Inferior parietal cortex (tissue), 1 donor: ENCODE measurements around the gene MYO16.

Source experiments
- DNase-seq: peaks from one replicate; pipeline ENCODE4 v3.0.0-alpha.2; 2016; ENCODE audit errors: extremely low spot score

MYO16 gene

DNA sequence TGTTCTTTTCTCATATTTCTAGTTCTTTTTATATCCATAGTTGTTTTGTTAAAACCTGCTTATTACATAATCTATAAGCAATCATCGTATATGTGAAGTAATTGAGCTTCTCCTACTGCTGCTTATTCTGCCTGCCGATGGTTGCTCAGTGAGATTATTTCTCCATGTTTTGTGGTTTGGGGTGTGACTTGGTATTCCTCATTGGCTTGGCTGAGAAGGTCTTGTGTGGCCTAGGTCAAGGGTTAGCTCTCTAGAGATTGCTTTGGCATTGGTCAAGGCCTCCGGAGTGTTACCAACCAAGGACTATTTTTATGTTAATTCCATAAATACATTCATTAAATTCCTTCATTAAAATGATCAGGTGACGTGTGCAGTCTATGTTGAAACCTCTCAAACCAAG, 302.8 kb downstream of the MYO16 start:
- no peak for DNase-seq

DNA sequence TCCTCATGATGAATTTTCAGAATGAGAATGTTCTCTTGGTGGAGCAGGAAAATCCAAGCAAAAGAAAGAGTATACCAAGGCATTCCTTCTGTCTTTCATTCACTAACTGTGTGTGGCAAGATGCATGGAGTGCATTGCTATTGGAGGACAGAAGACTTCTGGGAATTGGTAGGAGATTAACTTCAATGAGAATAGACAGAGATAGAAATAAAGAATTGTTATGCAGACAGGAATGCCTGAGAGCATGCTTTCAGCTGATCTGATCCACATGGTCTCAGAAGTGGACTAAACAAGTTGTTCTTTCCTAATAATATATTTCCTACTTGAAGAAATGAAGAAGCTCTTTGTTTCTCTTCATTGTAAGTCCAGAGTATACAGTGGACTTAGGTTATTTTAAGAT, 303.6 kb downstream of the MYO16 start:
- no peak for DNase-seq

DNA sequence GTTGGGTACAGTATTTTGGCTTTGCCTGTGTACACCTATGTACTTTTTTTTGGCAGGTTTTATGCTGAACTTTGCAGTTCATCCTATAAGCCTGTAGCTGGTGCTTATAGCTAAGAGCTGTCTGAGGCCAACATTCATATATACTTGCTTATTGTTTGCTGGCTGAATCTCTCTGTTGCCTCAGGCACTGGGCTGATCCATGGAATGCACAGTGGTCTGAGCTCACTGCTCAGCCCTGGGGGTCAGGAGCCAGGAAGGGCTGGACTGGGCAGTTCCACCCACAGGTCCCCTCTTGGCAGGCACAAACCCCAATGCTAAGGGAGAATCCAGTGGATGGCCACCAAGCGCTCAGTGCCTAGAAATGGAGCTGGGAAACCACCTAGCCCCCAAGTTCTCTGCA, 308.7 kb downstream of the MYO16 start:
- DNase-seq = no peak

DNA sequence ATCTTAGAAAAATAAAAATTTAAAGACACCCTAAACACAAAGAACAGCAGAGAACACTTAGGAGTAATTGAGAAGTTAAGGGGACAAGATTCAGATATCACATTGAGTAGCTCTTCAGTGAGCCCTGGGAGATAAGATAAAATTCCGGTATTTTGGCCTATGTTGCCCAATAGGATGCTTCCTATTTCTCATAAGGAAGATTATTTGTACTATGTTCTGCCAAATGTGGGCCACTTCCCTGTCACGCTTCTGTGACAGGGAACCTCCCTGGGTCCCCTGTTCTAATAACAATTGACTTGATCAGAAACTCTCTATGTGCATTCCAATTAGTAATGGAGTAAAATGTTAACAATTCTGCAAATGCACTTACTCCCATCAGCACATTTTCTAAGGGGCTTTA, 310.7 kb downstream of the MYO16 start:
- DNase-seq = no peak

DNA sequence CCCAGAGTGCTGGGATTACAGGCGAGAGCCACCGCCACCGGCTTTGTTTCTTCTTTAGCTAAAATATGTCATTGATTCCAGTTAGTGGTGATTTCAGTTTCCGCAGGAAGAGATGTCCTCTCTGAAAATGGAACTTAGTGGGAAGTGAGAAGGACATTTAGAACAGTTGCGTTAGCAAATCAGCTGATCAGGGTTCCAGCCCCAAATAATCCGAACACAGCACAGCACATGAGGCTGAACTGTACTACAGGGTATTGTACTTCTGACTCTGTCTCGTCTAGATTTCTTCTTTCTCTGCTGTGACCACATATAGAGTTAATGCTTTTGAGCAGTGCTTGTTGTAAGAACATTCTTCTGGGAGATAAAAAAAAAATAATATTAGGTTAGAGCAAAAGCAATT, 314.4 kb downstream of the MYO16 start:
- DNase-seq = no peak

DNA sequence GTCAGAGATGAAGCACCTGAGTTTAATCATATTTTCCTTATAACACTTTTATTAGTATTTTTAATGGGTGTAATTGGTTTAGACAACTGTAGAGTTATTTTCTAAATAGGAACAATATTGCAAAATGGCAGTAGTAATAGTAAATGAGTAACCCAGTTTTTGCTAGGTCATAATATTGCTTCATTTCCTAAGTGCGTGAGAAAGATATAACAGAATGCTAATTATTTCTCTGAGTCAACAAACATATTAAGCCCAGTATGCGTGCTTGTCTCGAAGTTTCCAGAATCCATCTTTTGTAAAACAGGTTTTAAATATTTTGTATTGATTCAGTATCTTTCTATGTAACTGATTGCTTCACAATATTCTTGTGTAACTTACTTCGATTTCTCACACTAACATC, 315.3 kb downstream of the MYO16 start:
- DNase-seq = no peak

DNA sequence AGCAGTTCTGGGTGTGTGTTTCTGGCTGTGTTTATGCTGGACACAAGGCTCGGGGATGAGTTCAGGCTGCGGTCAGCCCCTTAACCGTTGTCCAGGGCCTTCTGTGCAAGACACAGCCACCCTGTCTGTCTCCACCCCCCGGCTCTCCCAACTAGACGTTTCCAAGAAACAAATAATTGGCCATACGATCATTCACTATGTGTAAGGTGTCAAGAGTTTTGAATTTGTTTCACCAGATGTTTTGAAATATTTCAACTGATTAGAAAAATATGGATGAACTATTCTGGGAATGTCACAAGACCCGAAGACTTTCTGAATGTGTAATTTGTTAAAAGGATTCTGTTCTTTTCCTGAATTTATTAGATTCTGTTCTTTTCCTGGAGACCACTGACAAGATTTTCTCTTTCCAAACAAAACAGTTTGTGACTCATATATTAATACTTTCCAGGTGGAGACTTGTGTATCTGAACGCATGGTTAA, 318.2 kb downstream of the MYO16 start:
- DNase-seq = no peak

DNA sequence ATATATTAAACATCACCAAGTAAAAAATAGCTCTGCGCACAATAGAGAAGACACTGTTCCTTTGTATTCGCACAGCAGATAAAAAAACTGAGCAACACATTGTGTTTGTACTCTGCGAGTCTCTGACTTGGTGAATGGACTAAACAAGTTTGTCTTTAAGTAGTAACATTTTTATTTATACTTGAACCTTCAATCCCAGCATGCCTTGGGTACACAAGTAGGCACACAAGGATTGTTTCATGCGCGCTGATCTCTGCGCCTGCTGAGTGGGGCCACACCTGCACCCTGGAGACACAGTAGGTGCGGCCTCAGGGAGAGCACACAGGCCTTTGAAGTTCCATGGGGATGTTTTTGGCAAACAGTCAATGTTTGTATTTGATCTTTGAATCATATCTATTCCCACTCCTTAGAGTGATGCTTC, 318.9 kb downstream of the MYO16 start:
- DNase-seq = no peak

DNA sequence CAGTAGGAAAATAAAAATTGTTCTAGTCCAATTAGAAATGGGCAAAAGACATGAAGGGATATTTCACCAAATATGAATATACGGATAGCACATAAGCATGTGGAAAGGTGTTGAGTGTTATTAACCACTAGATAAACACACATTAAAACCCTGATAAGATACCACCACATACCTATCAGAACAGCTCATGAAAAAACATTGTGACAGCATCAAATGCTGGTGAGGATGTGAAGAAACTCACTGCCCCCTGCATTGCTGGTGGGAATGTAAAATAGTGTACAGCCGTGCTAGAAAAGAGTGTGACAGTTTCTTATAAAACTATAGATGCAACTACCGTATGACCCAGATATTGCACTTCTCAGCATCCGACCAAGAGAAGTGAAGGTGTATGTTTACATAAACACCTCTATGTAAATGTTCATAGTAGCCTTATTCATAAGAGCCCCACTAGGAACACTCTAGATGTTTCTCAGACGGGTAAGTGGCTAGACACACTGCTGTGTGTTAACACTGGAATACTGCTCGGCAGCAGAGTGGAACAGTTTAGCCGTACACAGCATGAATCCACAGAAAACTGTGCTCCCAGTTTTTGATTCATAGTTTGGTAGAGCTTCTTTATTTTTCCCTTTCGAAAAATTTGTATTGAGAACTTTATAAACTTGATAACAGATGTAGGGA, 321.1 kb downstream of the MYO16 start:
- no peak for DNase-seq

DNA sequence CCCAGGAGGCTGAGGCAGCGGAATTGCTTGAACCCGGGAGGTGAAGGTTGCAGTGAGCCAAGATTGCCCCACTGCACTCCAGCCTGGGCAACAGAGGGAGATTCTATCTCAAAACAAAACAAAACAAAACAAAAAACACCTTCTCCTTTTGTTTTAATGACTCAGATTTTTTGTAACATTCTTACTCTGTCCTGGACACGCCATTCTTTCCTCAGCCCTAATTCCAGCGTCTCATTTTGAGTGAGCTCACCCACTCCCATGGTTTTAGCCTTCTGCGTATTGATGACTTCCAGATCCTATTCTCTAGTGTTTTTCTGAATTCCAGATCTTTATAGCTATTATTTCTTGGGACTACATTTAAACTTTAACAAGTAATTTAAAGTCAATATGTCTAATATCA, 326.3 kb downstream of the MYO16 start:
- no peak for DNase-seq

DNA sequence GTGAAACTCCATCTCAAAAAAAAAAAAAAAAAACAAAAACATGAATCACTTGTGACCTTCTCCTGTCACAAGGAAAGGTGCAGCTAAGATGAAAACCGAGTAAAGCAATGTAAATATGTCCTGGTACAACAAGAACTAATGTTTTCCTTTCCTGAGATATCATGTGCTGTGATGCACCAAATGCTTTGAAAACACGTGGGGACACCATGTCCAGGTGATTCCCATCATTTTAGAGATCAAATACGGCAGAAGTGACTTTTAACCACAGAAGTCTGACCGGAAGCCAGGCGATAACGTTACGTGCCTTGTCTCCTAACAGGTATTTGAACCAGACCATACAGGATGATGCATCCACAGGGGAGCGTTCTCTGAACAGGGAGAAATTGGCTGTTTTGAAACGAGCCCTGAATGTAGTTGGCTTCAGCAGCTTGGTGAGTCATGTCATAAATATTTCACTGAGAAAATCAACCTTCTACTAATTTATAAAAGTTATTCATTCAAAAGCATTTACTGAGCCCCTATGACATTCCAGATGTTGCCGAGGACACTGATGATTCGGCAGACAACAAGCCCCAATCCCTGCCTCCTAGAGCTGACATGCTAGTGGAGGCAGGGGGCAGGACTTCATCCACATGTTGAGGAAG, 328.1 kb downstream of the MYO16 start:
- no peak for DNase-seq

DNA sequence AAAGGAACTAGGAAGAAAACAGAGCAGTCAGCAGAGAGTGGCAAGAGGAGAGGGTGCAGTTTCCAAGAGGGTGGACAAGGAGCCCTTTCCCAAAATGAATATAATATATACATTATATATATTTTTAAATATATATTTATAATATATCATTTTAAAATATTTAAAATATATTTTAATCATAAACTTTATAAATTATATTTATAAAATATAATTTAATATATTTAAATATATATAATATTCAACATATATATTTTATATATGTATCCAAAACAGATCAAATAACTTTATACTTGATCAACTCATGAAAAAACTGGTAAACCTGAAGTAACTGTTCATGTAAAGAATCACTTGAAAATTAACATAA, 328.6 kb downstream of the MYO16 start:
- no peak for DNase-seq

DNA sequence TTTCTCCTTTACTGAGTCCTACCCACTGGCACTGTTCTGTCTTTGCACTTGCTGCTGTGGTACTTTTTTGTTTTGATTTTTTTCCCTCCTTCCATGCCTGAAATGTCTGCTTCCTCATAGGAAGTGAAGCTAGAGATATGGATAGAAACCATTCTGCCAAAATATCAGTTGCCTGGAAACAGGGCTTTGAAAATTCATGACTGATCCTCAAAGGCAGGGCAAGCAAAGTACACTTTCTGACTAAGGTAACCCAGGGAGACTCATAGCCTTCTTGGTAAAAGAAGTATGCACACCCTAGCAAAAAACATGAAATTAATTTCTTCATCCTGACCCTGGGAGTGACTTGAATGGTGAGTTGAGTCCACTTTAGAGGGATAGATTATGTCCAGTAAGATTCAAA, 329.8 kb downstream of the MYO16 start:
- DNase-seq = no peak

DNA sequence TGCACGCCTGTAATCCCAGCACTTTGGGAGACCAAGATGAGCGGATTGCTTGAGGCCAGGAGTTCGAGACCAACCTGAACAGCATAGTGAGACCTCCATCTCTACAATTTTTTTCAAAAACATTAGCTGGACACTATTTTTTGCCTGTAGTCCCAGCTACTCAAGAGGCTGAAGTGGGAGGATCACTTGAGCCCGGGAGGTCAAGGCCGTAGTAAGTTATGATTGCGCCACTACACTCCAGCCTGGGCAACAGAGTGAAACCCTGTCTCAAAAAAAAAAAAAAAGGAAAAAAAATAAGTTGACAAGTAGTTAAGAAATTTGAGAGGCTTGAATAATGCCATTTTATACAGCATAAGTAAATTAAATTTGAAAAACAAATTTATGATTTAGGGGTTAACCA, 330.6 kb downstream of the MYO16 start:
- no peak for DNase-seq

DNA sequence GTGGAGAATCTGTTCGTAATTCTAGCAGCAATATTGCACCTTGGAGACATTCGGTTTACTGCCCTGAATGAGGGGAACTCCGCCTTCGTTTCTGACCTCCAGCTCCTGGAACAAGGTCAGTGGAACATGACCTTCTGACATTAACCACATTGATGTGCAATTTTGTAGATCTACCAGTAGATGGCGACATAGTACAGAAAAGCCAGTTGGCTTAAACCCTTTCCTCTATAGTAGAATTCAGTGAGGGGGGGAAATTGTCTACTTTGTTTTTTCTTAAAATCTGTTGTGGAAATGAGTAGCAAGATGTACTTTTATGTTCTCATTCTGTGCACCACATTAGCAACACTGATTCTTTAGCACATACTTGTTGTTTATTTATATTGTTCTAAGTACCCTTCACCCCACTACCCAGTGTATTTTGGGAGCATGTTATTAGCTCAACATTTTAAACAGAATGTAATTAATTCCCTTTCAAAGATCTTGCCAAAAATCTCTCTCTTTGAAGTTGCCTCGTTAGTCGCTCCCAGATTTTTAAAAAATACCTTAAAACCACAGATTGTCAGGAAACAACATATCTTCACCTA, 332.2 kb downstream of the MYO16 start:
- peak; percentile 82 for DNase-seq

DNA sequence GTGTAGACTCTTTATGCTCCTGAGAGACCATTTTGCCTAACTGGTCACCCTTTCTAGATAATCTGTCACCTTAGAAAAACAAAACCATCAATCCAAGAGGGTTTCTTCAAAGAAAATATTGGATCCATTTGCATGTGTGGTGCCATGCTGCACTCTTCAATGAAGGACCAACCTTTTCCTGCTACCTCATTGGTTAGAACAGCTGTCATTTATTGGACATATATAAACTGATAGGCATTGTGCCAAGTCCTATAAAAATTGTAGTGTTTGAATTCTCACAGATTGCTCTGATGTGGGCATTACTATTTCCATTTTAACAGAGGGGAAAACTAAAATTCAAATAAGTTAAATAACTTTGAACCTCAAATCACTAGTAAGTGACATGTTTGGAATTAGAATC, 333.2 kb downstream of the MYO16 start:
- no peak for DNase-seq

DNA sequence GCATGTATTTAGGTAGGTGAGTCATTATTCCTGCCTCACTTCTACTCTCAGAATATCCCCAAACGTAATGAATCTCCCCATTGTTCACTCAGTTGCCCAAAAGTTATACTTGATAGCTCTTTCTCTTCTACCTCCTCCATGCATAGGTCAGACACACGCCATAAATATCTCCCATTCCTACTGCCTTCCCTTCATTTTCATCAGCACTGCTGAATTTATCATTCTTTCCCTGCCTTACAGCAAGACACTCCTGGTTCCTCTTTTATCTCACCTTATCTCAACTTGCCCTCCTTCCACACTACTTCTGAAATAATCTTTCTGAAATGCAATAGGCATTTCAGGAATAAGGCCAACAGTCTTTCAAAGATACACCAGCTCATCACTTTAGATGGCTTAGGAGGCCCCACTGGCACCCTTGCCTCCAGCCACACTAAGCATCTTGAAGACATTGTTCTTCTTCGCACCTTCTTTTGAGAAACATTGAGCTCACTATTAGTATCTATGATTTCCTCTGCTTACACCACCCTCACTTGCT, 333.9 kb downstream of the MYO16 start:
- DNase-seq = no peak

DNA sequence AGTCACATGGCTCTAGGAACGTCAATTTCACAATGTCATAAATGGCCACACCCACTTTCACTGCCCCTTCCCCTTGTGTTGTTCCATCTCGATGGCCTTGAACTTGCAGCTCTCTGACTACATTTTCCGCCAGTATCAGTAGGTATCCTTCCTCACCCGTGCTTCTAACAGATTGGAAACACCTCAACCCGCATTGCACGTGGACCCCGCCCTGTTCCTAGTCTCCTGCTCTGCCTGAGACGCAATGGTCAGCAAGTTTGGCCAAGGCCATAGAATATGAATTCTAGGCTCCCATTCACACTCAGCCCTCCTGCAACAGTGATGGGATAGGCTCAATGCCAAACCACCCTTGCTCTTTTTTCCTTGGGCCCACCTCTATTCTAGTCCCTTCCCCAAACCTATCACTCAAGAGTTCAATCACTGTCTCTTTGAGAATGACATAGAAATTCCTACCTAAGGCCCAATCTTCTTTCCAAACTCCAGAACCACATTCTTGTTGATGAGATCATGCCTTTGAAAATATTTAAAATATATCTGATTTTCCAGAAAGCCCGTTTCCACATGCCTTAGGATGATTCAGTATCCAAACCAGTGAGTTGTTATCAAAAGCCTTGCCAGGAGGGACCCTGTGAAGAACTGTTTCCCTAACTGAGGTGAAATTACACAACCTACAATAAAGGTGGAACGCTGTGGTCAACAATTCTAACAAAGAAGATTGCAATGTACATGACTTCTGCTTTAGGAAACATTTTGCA, 334.6 kb downstream of the MYO16 start:
- no peak for DNase-seq

DNA sequence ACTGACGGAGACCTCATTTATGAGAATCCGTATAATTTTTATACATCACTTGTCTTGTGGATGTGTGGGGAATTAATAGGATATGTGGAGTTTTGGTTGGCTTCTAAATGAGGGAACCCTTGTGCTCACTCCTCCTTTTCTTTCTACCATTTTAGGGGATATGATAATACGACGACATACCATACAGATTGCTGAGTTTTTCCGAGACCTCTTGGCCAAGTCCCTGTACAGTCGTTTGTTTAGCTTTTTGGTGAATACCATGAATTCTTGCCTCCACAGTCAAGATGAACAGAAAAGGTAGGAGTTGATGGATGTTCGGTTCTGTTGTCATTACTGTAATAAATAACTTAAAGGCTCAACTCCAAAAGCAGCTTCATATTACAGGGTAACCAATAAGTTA, 335.2 kb downstream of the MYO16 start:
- DNase-seq = no peak

DNA sequence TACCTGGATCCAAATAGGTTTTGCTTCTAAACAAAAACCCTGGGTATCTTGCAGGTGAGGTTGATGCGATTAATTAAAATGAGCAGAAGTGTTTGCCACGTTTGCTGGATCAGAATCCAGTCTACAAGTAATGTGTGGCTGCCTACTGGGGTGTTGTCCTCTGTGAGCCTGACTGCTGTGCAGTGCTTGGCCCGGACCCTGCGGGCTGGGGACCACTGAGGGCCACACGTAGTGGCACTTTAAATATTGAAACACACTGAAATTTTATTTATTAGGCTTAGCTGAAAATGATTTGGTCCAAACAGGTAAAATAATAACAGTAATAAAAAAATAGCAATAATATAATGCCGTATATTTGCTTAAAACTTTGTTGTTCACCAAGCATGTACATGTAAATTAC, 338.0 kb downstream of the MYO16 start:
- DNase-seq = no peak

DNA sequence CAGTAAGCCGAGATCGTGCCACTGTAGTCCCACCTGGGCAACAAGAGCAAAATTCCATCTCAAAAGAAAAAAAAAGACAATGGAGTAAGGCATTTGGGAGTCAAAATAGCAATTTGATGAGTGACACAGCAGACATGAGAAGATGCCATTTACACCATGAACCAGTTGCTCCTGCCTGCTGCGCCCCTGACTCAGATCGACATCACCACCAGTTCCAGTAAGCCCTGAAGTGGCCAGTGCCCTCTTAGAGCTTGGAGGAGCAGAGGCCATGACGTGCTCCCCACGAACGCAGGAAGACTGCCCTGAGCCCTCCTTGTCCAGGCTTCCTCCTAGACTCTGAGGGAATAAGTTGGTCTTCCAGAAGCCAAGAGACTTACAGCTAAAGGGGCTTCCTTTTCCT, 339.2 kb downstream of the MYO16 start:
- DNase-seq = no peak

DNA sequence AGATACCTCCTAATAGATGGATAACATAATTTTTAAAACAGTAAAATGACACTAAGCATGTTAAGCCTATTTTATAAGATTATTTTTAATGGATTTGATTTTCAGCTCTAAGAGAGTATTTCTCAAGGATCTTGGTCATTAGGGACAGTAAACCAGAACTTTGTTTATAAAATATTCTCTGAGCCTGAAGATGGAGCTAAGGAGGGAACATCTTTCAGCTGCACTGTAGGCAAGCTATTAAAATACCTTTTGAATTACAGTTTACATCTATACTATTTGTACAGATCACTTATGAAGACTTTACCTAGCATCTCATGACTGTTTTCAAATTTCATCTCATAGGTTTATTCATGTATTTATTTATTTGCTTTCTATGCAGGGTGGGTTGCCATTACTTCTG, 345.3 kb downstream of the MYO16 start:
- no peak for DNase-seq
